ENCODE data around the gene BCAR3. TPM values are rescaled to one million over a fixed set of nuclear protein-coding genes. Genes with fewer than 3 reads are reported as not detected.

BCAR3 gene
- polyA plus RNA-seq, 2 of the 4 experiments (the other 2 are of a cell fraction), result 31.6 to 33.4 TPM

DNA sequence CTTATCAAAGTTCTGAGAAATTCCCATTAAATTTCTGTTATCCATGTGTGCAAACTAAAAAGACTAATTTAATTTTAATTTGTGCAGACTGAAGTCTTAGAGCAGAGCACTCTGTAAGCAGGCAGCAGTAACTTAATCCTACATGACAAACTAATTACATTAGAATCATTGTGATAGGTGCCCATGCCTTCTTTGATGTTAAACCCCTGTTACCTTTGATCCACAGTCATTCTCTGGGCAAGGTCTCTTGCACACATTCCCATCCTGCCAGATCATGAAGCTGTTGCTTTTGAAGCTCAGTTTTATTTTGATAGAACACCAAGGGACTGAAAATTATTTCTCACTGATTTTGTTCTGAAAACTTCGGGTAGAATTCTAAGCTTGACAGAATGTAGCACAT, 77.2 kb downstream of the BCAR3 start:
- FAIRE-seq, result no peak
- ChIA-PET CTCF (interaction anchor here (1.4 kb wide), 1 partner anchor 16 kb away, joined by 4 read pairs; no protein-coding TSS in a partner anchor), POLR2A (no interaction called here)
- H3K9me3 ChIP-seq, result no peaks in the 10 kb centered on the region
- no peak for ATAC-seq
- no peak for DNase-seq (ENCODE audit: low read depth in 1 of 2, low spot score in 1 of 2)
- TF ChIP-seq ZC3H11A (IDR thresholded peaks at IDR 0.05), result no peak
- TF ChIP-seq TFCP2L1 (CRISPR knock-in tag; IDR thresholded peaks at IDR 0.05), result no peak
- no peak for TF ChIP-seq FOSB (CRISPR knock-in tag; IDR thresholded peaks at IDR 0.05)
- TF ChIP-seq, protein P1, sequence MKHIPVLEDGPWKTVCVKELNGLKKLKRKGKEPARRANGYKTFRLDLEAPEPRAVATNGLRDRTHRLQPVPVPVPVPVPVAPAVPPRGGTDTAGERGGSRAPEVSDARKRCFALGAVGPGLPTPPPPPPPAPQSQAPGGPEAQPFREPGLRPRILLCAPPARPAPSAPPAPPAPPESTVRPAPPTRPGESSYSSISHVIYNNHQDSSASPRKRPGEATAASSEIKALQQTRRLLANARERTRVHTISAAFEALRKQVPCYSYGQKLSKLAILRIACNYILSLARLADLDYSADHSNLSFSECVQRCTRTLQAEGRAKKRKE (CRISPR knock-in tag; IDR thresholded peaks at IDR 0.05; ENCODE audit: low read depth), result no peak
- no peak for TF ChIP-seq BHLHE40 (IDR thresholded peaks at IDR 0.05; ENCODE audit: low read depth, low read length)
- no peak for TF ChIP-seq MAFK (IDR thresholded peaks at IDR 0.05; ENCODE audit: partially characterized antibody)
- no peak for TF ChIP-seq CHD2 (IDR thresholded peaks at IDR 0.05; ENCODE audit: low read length, partially characterized antibody)
- TF ChIP-seq, protein P2, sequence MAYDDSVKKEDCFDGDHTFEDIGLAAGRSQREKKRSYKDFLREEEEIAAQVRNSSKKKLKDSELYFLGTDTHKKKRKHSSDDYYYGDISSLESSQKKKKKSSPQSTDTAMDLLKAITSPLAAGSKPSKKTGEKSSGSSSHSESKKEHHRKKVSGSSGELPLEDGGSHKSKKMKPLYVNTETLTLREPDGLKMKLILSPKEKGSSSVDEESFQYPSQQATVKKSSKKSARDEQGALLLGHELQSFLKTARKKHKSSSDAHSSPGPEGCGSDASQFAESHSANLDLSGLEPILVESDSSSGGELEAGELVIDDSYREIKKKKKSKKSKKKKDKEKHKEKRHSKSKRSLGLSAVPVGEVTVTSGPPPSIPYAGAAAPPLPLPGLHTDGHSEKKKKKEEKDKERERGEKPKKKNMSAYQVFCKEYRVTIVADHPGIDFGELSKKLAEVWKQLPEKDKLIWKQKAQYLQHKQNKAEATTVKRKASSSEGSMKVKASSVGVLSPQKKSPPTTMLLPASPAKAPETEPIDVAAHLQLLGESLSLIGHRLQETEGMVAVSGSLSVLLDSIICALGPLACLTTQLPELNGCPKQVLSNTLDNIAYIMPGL (CRISPR knock-in tag; IDR thresholded peaks at IDR 0.05; ENCODE audit: borderline replicate concordance), result no peak
- TF ChIP-seq HEYL (CRISPR knock-in tag; IDR thresholded peaks at IDR 0.05), result no peak
- TF ChIP-seq CHD4 (IDR thresholded peaks at IDR 0.05; ENCODE audit: borderline replicate concordance), result no peak
- TF ChIP-seq FOSL2 (IDR thresholded peaks at IDR 0.05), result no peak
- no peak for TF ChIP-seq FOSL2 (CRISPR knock-in tag; IDR thresholded peaks at IDR 0.05)
- 93% methylated on average over 1 of the region's 1 CpG for WGBS (ENCODE audit: missing lambda C conversion rate)
- H3K27ac ChIP-seq, result peak overlapping the region; percentile 63 to 79; a peak in 5 of 6 replicates
- H3K4me2 ChIP-seq, result peak overlapping the region; percentile 65; the same call in 1 of the 3 replicates
- H3K4me3 ChIP-seq, result no peak overlapping the region
- peaks cover 82% of the 10 kb centered on the region for H3K4me1 ChIP-seq

DNA sequence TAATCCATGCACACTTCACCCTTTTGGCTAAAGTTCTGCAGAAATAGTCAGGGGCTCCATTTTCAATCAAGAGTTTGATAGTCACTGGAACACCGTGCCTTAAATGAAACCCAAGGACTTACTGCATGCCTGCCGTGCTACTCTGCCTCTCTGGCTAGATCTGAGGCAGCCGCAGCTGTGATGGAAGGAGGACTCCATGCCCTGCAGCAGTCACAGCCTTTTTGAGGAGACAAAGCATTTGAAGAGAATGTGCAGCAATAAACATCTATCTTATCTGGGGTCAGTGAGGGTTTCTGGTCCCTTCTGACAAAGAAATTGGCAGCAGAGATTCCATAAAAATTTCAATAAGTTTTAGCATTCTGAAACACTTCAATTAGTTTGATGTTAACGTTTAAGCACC, 78.0 kb downstream of the BCAR3 start:
- no peak for FAIRE-seq
- Histone ChIP-seq H3K4me2 (no peak overlapping the region), H3K9me3 (no peaks in the 10 kb centered on the region), H3K4me1 (peaks cover 82% of the 10 kb centered on the region), H3K4me3 (no peak overlapping the region), H3K27ac (peak overlapping the region in 1 of 2 experiments; percentile 43; a peak in 1 of 6 replicates)
- ATAC-seq, result no peak
- CTCF ChIA-PET, result no interaction called here
- 88% methylated on average over 4 of the region's 4 CpGs for WGBS (ENCODE audit: missing lambda C conversion rate)
- POLR2A ChIA-PET, result no interaction called here
- DNase-seq (ENCODE audit: low read depth in 1 of 2, low spot score in 1 of 2), result no peak
- TF ChIP-seq, protein P2 (CRISPR knock-in tag; IDR thresholded peaks at IDR 0.05; ENCODE audit: borderline replicate concordance), result no peak
- TF ChIP-seq JUNB (IDR thresholded peaks at IDR 0.05) (no peak), EHMT2 (IDR thresholded peaks at IDR 0.05; ENCODE audit: low read depth) (no peak), EHF (CRISPR knock-in tag; IDR thresholded peaks at IDR 0.05) (no peak), FOXS1 (CRISPR knock-in tag; IDR thresholded peaks at IDR 0.05) (no peak), EP300 (IDR thresholded peaks at IDR 0.05) (no peak), MAFK (IDR thresholded peaks at IDR 0.05; ENCODE audit: partially characterized antibody) (no peak), HEYL (CRISPR knock-in tag; IDR thresholded peaks at IDR 0.05) (no peak), MAZ (IDR thresholded peaks at IDR 0.05; ENCODE audit: borderline replicate concordance, low read depth, low read length) (no peak), CHD4 (IDR thresholded peaks at IDR 0.05; ENCODE audit: borderline replicate concordance) (no peak), MYC (IDR thresholded peaks at IDR 0.05; ENCODE audit: borderline replicate concordance, low read length) (no peak), TFCP2L1 (CRISPR knock-in tag; IDR thresholded peaks at IDR 0.05) (no peak), NR3C1 (IDR thresholded peaks at IDR 0.05) (no peak), GATA3 (IDR thresholded peaks at IDR 0.05; ENCODE audit: borderline replicate concordance) (no peak), NFE2L2 (conservative IDR thresholded peaks at IDR 0.05; ENCODE audit: low read length) (no peak), SMC3 (IDR thresholded peaks at IDR 0.05) (no peak)
- TF ChIP-seq, protein P1 (CRISPR knock-in tag; IDR thresholded peaks at IDR 0.05; ENCODE audit: low read depth), result no peak
- TF ChIP-seq, protein P3, sequence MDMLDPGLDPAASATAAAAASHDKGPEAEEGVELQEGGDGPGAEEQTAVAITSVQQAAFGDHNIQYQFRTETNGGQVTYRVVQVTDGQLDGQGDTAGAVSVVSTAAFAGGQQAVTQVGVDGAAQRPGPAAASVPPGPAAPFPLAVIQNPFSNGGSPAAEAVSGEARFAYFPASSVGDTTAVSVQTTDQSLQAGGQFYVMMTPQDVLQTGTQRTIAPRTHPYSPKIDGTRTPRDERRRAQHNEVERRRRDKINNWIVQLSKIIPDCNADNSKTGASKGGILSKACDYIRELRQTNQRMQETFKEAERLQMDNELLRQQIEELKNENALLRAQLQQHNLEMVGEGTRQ (IDR thresholded peaks at IDR 0.05), result no peak
- TF ChIP-seq, protein P4, sequence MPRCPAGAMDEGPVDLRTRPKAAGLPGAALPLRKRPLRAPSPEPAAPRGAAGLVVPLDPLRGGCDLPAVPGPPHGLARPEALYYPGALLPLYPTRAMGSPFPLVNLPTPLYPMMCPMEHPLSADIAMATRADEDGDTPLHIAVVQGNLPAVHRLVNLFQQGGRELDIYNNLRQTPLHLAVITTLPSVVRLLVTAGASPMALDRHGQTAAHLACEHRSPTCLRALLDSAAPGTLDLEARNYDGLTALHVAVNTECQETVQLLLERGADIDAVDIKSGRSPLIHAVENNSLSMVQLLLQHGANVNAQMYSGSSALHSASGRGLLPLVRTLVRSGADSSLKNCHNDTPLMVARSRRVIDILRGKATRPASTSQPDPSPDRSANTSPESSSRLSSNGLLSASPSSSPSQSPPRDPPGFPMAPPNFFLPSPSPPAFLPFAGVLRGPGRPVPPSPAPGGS (IDR thresholded peaks at IDR 0.05), result no peak

Data from A549 (cell line).